Stomach (tissue), 4 donors: ENCODE data around the gene CHTF8.

ENCODE experiments used
- CTCF ChIP-seq, 7 experiments: fragments of 450-650 bp in 4 of 7; fragments of 200-600 bp in 3 of 7; sonication (generic) in 3 of 7; IDR thresholded peaks; one replicate each; pipeline ENCODE4 v1.5.1; 2016 to 2019; ENCODE audit warnings: antibody characterized with exemption in 7 of 7, control low read depth in 2 of 7, mild to moderate bottlenecking in 1 of 7
- EP300 ChIP-seq: sonication (generic); formaldehyde crosslinking; IDR thresholded peaks from one replicate; pipeline ENCODE4 v1.6.1; 2017; ENCODE audit warnings: antibody characterized with exemption
- POLR2A ChIP-seq, 4 donors: fragments of 450-650 bp; IDR thresholded peaks; one replicate each; pipeline ENCODE4 v1.6.1; 2016; ENCODE audit warnings: antibody characterized with exemption in 4 of 4, control low read depth in 2 of 4, mild to moderate bottlenecking in 1 of 4, moderate library complexity in 1 of 4
- POLR2AphosphoS5 ChIP-seq, 3 donors: sonication (generic); formaldehyde crosslinking; IDR thresholded peaks; one replicate each; pipeline ENCODE4 v1.6.1; 2016; ENCODE audit warnings: antibody characterized with exemption in 3 of 3

- TF ChIP-seq CTCF (IDR thresholded peaks at IDR 0.05) (no peak), POLR2AphosphoS5 (IDR thresholded peaks at IDR 0.05) (peak in 1 of 3 donors; percentile 23), EP300 (no peak), POLR2A (IDR thresholded peaks at IDR 0.05) (no peak)
Measured at GRCh38 chr16:69145658-69146057, 13.3 kb upstream of the CHTF8 start.
